GM19328 (cell line): ENCODE results near the gene TAS2R1.

ENCODE experiments used
- ATAC-seq: cut with Tn5 transposase; IDR thresholded peaks from one replicate; pipeline ENCODE4 v1.9.1; 2021; ENCODE audit warnings: mild to moderate bottlenecking, moderate library complexity; ENCODE audit not compliant: unreplicated experiment

The TAS2R1 gene

DNA sequence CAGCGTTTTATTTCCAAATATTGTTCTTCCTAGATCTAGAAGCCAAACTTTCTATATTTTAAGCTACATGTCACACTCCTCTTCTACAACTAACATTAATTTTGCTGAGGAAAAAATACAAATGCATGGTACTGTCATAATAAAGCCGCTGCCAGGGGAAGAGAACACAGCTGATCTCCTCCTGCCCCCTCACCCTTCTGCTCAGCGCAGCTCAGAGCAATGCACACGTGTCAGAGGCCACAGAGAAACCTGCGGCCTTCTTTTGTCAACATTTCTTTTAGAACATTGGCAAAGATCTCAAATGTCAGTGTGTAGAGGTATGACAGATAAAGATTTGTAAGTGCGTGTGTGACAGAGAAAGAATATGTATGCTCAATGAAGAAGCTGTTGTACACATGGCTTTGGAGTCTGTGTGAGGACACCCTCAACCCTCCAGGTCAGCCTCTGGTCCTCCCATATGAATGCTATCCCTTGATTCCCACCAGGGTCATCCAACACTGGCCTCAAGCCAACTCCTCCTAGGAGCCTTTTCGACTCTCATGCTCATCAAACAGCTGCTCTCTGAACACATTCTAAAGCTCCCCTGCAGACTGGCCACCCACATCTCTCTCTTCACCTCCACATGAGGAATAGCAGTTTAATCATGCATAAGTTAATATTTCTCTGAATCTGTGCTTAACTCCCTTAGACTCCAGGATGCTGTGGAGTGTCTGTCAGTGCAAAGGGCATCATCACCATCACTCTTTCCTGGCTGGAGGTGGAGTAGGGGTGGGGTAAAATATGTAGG lies 40.9 kb downstream of the TAS2R1 start:
- no peak for ATAC-seq

DNA sequence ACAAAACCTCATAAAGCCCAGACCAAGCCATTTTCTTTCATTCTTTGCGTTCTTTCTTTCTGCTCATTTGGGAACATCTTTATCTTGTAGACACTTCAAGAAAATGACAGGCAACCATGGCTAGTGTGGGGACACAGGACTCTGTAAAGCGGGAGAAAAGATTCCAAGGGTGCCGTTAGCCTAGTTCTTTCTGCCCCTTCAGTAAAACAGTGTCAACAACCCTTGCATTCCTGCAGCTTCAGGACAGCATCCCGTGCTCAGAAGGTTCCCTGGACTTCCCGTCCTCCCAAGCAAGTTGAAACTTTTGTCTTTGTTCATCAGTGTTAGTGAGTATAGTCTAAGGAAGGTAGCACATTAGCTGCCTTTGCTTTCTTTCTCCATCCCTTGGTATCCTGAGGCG lies 41.9 kb downstream of the TAS2R1 start:
- ATAC-seq = no peak

DNA sequence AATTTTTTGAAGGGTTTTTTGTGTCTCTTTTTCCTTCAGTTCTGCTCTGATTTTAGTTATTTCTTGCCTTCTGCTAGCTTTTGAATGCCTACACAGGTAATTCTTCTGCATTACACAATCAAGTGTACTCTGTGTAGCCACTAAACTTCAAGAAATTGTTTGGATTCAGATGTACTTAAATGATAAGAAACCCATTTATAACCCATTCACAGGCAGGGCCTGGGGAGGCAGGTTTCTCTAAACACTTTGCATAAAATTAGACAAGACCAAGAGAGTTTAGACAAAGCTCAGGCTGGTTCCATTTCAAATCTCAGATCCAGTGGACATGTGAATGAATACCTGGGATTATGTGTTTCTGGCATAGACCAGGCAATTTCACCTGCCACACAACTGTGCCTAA lies 43.0 kb downstream of the TAS2R1 start:
- no peak for ATAC-seq

DNA sequence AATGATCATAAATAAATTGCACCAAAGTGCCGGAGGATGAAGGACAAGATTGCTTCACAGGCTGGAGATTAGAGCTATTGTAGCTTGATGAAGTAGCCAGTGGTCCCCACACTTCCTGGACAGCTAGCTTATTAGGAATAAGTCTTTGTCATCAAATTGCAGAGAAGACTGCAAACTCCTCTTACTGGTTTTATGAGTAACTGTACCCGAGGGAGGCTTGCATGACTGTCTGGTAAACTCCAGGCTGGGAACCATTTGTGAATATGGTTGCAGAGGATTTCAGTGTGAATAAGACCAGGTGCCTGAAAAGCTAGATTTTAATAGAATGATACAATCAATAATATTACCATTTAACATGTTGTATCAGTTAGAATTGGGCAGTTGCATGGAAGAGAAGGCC lies 47.7 kb downstream of the TAS2R1 start:
- no peak for ATAC-seq
